Measurements from ENCODE around the gene BSCL2. TPM values are rescaled to one million over a fixed set of nuclear protein-coding genes. Genes with fewer than 3 reads are reported as not detected.

BSCL2 gene
- total RNA-seq, 2 experiments from 2014 or later = 32.9 to 39.1 TPM

DNA sequence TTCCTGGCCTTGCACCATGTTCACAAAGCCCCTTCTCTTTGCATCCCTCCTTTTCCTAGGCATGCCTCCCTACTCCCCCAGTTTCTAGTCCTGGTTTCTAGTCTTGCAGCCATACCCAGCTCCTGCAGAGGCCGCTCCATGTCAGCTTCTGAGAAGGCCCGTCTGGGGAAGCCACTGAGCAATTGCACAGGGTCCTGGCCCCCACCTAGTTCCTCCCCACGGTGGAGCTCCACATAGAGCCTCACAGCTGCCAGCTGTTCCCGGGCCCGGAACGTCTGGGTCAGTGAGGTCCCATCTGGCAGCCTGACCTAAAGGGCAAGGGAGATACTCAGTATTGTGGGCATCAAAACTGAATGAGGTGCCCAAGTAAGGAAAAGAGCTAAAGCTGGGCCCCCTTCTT, 30.5 kb downstream of the BSCL2 start:
- ChIA-PET POLR2A (interaction anchor here (0.7 to 2.2 kb wide), 2 partner anchors 12 to 77 kb away, joined by 3 to 8 read pairs; partner anchors contain the start of genes C11orf98, CSKMT and ZBTB3), CTCF (interaction anchor here (0.5 to 1.7 kb wide), 4 partner anchors 17 to 111 kb away, joined by 3 to 5 read pairs (median 3); no protein-coding TSS in a partner anchor)

DNA sequence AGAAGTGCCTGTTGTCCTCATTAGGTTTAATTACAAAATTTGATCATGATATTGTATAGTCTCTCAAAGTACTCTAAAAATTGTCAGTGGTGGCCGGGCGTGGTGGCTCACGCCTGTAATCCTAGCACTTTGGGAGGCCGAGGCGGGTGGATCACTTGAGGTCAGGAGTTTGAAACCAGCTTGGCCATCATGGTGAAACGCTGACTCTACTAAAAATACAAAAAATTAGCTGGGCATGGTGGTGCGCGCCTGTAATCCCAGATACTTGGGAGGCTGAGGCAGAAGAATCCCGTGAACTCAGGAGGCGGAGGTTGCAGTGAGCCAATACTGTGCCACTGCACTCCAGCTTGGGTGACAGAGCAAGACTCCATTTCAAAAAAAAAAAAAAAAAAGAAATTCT, 31.8 kb downstream of the BSCL2 start:
- ChIA-PET POLR2A (interaction anchor here (0.6 to 2.2 kb wide), 2 partner anchors 10 to 30 kb away, joined by 3 to 8 read pairs; partner anchors contain the start of genes C11orf98 and CSKMT), CTCF (interaction anchor here (1.3 kb wide), 1 partner anchor 19 kb away, joined by 3 read pairs; no protein-coding TSS in a partner anchor)

DNA sequence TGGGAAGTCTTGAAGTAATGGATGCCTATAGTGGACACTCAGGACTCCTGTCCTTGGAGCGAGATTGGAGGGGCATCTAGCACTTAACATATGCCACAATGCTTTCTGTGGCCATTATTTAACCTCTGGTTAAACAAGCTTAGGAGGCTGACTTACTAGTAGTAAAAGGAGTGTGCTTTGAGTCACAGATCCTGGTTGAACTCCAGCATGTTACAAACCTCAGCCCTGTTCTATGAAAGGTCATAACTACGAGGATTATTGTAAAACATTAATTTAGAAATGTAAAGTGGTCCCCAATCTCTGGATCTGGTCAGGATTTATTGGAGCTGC, 34.1 kb downstream of the BSCL2 start:
- ChIA-PET CTCF (interaction anchor here (0.7 to 1.6 kb wide), 8 partner anchors 8 to 271 kb away, joined by 3 to 4 read pairs (median 4); partner anchors contain the start of genes C11orf98 and CSKMT), POLR2A (interaction anchor here (0.6 to 2.1 kb wide), 4 partner anchors 8 to 167 kb away, joined by 3 to 7 read pairs (median 5); partner anchors contain the start of genes C11orf98, CSKMT and INTS5)

DNA sequence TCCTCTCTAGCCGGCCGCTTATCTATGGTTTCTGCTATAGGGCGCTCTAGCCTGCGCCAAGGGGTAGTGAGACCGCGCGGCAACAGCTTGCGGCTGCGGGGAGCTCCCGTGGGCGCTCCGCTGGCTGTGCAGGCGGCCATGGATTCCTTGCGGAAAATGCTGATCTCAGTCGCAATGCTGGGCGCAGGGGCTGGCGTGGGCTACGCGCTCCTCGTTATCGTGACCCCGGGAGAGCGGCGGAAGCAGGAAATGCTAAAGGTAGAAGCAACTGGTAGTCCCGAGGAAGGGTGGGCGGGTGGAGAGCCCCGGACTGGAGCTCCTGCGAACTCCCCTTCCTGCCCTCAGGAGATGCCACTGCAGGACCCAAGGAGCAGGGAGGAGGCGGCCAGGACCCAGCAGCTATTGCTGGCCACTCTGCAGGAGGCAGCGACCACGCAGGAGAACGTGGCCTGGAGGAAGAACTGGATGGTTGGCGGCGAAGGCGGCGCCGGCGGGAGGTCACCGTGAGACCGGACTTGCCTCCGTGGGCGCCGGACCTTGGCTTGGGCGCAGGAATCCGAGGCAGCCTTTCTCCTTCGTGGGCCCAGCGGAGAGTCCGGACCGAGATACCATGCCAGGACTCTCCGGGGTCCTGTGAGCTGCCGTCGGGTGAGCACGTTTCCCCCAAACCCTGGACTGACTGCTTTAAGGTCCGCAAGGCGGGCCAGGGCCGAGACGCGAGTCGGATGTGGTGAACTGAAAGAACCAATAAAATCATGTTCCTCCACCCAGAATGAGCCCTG, 35.4 kb downstream of the BSCL2 start, which contains the start of the genes LBHD1 and UQCC3:
TSS of gene LBHD1 (minus strand) at position 660 of the 782 bp plus-strand sequence. CDS start 2,236 bp downstream, outside the sequence.
TSS of gene UQCC3 (plus strand) at position 66 of the 782 bp plus-strand sequence. CDS start at position 139, 73 bp downstream.
- CTCF ChIA-PET = interaction anchor here (0.6 to 1.7 kb wide), 11 partner anchors 8 to 231 kb away, joined by 3 to 8 read pairs (median 3); partner anchors contain the start of genes B3GAT3 and TMEM179B
- POLR2A ChIA-PET = interaction anchor here (0.6 to 2.5 kb wide), 20 partner anchors 8 to 209 kb away, joined by 3 to 29 read pairs (median 6); partner anchors contain the start of genes GANAB, HNRNPUL2, INTS5 and MTA2

DNA sequence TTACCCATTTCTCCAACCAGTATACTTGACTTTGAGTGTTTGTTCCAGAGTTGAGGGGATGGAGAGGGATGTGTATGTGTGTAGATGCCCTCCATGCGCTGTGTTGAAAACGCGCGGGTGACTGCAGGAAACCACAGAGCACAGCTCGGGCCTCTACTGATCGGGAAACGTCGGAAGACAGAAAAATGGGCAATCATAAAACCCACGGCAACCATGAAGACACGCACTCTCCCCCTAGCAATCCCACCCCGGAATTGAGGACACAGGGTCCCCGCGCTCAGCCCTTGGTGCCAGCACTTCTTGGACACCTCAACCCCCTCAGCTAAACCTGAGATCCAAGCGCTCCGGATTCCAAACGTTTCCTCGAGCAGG, 36.0 kb downstream of the BSCL2 start:
- CTCF ChIA-PET = interaction anchor here (0.6 to 1.7 kb wide), 6 partner anchors 21 to 232 kb away, joined by 3 to 4 read pairs (median 3); partner anchors contain the start of gene TMEM179B
- POLR2A ChIA-PET = interaction anchor here (0.7 to 2.5 kb wide), 16 partner anchors 8 to 184 kb away, joined by 3 to 29 read pairs (median 6); partner anchors contain the start of genes GANAB, HNRNPUL2, INTS5 and MTA2

DNA sequence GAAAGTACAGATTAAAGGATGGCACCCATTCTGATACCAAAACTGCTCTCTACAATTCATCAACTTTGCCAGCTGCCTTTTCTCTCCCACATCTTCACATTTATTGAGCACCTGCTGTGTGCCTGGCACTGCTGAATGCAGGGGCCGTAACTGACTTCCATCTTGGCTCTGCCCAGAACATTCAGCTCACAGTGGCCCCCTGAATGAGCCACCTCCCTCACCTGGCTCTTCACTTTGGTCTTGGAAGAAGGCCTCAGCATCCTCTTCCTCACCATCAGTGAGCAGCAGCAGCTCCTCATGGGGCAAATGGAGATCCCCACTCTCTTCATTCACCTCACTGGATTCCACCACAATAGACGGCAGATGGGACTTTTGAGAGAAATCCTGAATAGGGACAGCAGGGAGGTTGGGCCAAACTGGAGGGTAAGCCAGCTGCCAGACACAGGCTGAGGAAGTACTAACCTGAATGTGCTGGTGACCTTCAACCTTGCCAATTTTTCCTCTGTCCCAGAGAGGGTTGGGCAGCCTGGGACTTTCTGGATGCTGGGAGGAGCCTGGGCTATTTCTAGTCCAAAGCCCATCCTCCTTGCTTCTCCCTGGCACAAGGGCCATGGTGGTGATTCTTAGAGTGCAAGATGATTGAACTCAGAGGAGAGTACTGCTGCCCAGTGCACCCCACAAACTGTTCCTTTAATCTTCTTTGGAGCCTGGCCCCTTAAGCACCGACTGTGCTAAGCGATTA, 37.6 kb downstream of the BSCL2 start:
- ChIA-PET POLR2A (interaction anchor here (1.0 to 1.2 kb wide), 2 partner anchors 17 to 34 kb away, joined by 3 to 4 read pairs; partner anchors contain the start of gene INTS5), CTCF (interaction anchor here (1.0 to 1.6 kb wide), 4 partner anchors 11 to 117 kb away, joined by 3 to 8 read pairs (median 4); partner anchors contain the start of gene INTS5)

DNA sequence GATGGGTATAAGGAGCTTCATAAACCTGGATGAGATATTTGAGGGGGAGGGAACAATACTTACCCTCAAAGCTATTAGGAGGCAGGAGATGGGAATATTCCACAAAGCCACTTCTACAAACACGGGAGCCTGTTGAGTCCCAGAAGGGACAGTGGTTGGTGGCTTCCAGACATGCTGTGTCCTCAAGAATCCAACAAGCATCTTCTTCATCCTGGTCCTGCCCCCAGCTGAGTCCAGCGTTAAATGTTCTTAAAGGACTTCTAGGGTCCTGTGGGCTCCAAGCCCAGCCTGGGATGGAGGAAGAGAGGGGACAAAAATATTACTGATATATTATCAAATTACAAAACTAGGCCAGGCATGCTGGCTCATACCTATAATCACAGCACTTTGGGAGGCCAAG, 39.8 kb downstream of the BSCL2 start:
- ChIA-PET CTCF (interaction anchor here (0.5 to 1.6 kb wide), 4 partner anchors 56 to 243 kb away, joined by 3 to 4 read pairs (median 4); no protein-coding TSS in a partner anchor), POLR2A (interaction anchor here (1.0 to 4.0 kb wide), 3 partner anchors 20 to 76 kb away, joined by 3 to 45 read pairs (median 5); partner anchors contain the start of genes GANAB, MTA2 and TUT1)

DNA sequence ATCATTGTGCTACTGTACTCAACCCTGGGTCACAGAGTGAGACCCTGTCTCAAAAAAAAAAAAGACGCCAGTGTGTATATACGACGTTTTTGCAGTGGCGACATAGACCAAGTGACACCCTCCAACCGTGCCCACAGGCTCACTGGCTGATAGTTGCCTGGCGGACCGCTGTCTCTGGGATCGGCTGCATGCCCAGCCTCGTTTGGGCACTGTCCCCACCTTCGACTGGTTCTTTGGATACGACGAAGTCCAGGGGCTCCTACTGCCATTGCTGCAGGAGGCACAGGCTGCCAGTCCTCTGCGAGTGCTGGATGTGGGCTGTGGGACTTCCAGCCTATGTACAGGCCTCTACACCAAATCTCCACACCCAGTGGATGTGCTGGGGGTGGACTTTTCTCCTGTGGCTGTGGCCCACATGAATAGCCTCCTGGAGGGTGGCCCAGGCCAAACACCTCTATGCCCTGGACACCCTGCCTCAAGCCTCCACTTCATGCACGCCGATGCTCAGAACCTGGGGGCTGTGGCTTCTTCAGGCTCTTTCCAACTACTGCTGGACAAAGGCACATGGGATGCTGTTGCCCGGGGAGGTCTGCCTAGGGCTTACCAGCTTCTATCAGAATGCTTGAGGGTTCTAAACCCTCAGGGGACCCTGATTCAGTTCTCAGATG, 40.8 kb downstream of the BSCL2 start:
- ChIA-PET POLR2A (interaction anchor here (0.5 to 4.0 kb wide), 11 partner anchors 19 to 177 kb away, joined by 3 to 45 read pairs (median 7); partner anchors contain the start of genes B3GAT3, EEF1G, EML3 and GANAB), CTCF (interaction anchor here (1.0 to 2.0 kb wide), 5 partner anchors 12 to 75 kb away, joined by 3 to 10 read pairs (median 8); partner anchors contain the start of genes GANAB, INTS5, TUT1 and UBXN1)

DNA sequence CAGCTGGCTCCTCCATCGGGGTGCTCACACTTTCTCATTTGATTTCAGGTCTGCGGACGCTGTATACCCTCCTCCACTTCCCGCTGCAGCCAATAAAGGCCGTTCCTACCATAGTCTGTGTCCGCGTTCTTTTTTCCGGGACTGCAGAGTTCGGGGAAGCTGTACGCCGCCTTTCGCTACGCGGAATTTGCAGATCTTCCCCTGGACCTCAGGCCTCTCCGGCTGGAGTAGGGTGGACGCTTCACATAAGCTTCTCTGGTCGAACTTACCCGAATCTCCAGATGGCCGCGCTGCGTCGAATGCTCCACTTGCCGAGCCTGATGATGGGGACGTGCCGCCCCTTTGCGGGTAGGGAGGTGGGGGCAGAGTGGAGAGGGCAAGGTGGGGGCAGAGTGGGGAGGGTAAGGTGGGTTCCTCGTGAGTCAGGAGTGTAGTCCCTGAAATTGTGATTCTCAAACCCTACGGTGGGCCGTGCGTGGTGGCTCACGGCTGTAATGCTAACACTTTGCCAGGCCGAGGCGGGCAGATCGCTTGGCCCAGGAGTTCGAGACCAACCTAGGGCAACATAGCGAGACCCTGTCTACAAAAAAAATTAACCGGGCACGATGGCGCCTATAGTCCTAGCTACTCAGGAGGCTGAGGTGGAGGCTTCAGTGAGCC, 41.5 kb downstream of the BSCL2 start:
- CTCF ChIA-PET = interaction anchor here (0.6 to 2.0 kb wide), 12 partner anchors 8 to 241 kb away, joined by 3 to 10 read pairs (median 4); partner anchors contain the start of genes B3GAT3, GANAB, INTS5 and TUT1
- POLR2A ChIA-PET = interaction anchor here (0.7 to 4.0 kb wide), 29 partner anchors 8 to 190 kb away, joined by 3 to 45 read pairs (median 5); partner anchors contain the start of genes B3GAT3, EEF1G, EML3 and GANAB

DNA sequence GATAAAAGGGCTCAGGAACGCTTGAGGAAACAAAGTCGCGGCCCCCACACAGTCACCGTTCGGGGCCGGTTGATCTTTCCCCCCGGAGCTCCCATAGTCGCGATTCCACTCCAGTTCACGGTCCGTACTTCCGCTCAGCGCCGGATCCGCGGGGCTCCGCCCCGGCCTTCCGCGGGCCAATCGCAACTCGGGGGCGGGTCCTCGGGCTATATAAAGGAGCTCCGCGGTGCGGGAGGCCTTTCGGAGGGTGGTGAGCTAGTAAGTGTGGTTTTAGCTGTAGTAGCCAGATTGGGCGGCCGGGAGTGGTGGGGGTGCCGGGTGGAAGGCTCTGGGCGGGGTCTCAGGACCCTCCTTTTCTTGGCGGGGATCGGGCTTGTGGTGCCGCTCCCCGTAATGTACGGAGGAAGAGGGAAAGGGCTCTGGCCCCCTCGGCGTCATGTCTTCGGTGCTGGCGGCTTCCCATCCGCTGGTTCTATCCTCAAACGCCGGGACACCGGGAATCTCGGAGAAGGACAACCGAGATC, 42.1 kb downstream of the BSCL2 start, which contains the start of the genes C11orf98 and CSKMT:
TSS of gene C11orf98 (minus strand) at position 136 of the 524 bp plus-strand sequence. CDS start at position 95, 41 bp downstream.
TSS of gene CSKMT (plus strand) at position 238 of the 524 bp plus-strand sequence. CDS start 568 bp downstream, outside the sequence.
- ChIA-PET CTCF (interaction anchor here (0.6 to 2.0 kb wide), 13 partner anchors 9 to 241 kb away, joined by 3 to 10 read pairs (median 4); partner anchors contain the start of genes B3GAT3, GANAB, INTS5 and TUT1), POLR2A (interaction anchor here (0.5 to 4.0 kb wide), 33 partner anchors 8 to 997 kb away, joined by 3 to 45 read pairs (median 5); partner anchors contain the start of genes B3GAT3, EEF1G, EML3 and GANAB)

DNA sequence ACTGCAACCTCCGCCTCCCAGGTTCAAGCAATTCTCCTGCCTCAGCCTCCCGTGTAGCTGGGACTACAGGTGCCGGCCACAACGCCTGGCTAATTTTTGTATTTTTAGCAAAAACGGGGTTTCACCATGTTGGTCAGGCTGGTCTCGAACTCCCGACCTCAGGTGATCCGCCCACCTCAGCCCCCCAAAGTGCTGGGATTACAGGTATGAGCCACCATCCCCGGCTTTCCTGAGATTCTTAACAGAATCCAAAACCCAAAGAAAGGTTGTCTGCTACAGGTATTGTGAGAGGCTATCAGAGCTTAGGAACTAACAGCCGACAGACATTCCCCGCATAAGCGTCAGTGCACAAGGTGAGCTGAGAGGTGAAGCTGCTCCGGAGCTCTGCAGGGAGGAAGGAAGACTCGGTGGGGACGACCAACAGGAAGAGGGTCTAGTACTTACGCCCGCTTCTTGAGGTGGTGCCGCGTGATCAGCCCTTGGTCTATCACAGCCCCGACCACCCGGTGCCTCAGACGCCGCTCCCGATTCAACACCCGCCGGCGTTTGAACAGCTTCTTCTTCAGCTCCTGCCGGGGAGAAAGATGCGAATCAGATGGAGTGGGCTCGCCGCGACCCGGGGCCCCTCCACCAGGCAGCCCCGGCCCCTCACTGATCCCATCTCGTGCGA, 42.7 kb downstream of the BSCL2 start:
- POLR2A ChIA-PET = interaction anchor here (0.5 to 4.0 kb wide), 34 partner anchors 9 to 997 kb away, joined by 3 to 45 read pairs (median 5); partner anchors contain the start of genes B3GAT3, EEF1G, EML3 and GANAB
- CTCF ChIA-PET = interaction anchor here (0.6 to 2.0 kb wide), 14 partner anchors 9 to 240 kb away, joined by 3 to 10 read pairs (median 4); partner anchors contain the start of genes B3GAT3, GANAB, INTS5 and TUT1

DNA sequence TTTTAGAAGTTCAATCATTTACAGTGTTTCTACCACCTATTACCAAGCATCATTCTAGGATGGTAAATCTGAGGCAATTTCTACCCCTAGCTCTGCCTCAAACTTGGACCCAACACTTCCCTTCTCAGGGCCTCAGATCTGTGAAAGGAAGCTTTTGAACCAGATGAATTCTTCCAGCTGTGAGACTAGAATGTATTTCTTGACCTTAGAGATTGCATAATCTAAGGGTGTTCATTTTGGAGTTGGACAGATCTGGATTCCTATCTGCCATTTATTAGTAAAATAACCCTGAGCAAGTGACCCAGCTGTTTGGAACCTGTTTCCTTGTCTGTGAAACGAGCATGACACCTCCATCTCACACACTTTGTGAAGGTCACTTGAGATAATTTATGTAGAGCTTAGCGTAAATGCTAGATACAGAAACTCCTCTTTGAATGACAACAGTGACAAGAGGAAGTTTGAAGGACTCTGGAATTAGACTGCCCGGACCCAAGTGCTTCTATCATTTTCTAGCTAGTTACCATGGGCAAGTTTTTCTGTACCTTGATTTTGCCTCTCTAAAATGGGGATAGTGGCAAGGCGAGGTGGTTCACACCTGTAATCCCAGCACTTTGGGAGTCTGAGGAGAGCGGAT, 50.3 kb downstream of the BSCL2 start:
- ChIA-PET CTCF (interaction anchor here (0.9 to 1.2 kb wide), 2 partner anchors 9 to 12 kb away, joined by 3 read pairs; no protein-coding TSS in a partner anchor), POLR2A (interaction anchor here (0.5 to 2.4 kb wide), 2 partner anchors 8 to 11 kb away, joined by 3 to 12 read pairs; partner anchors contain the start of genes C11orf98 and CSKMT)

DNA sequence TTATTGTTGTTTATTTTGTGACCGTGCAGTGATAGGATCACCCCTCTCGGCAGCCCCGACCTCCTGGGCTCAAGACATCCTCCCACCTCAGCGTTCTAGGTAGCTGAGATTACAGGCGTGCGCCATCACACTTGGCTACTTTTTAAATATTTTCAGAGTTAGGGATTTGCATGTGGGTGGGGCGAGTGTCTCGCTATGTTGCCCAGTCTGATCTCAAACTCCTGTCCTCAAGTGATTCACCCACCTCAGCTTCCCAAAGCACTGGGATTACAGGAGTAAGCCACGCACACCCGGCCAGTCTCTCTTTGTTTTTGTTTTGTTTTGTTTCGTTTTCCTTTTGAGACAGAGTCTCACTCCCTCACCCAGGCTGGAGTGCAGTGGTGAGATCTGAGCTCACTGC, 52.9 kb downstream of the BSCL2 start:
- POLR2A ChIA-PET = interaction anchor here (0.6 to 1.3 kb wide), 3 partner anchors 13 to 686 kb away, joined by 3 to 5 read pairs (median 4); no protein-coding TSS in a partner anchor
- CTCF ChIA-PET = interaction anchor here (0.6 to 0.9 kb wide), 2 partner anchors 19 to 43 kb away, joined by 3 to 4 read pairs; no protein-coding TSS in a partner anchor

DNA sequence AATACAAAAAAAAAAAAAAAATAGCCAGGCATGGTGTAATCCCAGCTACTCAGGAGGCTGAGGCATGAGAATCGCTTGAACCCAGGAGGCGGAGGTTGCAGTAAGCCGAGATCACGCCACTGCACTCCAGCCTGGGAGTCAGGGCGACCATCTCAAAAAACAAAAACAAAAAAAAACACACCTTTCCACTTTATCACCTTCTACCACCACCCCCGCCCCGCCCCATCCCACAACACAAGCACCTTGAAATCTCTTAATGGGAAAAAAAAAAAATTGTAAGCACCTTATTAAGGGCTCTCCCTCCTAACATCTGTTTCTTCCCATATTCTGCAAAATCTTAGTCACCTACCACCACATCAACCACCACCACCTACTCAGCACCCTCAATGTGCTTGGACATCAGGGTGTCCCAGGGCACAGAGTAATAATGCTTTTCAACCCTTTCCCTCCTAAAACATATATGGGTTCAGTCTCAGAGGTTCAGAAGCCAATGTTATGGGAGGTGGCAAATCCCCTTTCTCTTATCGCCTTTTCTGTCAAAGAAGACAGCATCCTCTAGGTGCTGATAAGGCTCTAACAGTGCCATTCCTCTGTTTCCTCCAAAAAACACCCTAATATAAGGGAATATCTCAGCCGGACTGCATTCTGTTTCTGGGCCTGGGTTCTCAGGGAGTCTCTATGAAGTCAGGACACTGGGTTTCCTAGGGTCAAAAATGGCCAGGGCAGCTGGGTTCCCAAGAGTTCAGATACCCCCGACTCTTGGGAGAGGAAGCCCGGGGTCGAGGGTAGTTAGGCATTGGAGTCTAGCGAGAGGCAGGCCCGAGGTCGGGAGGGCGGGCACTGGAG, 54.8 kb downstream of the BSCL2 start:
- CTCF ChIA-PET = interaction anchor here (0.8 to 1.0 kb wide), 5 partner anchors 11 to 60 kb away, joined by 3 to 8 read pairs (median 3); partner anchors contain the start of genes B3GAT3, C11orf98 and CSKMT

More for the DNA sequence above, 54.8 kb downstream of the BSCL2 start:
- POLR2A ChIA-PET = interaction anchor here (1.0 to 1.4 kb wide), 7 partner anchors 10 to 225 kb away, joined by 4 to 19 read pairs (median 5); partner anchors contain the start of genes B3GAT3, C11orf98, CSKMT and LBHD1

Data from activated CD8-positive, alpha-beta memory T cell treated with anti-CD3 and anti-CD28 coated beads for 36 hours (primary cell).